ENCODE measurements around the gene UBAP1L. TPM values are rescaled to one million over a fixed set of nuclear protein-coding genes. Genes with fewer than 3 reads are reported as not detected.
A peak's percentile ranks its signal among the peaks of the same experiment; 100 is the strongest.

UBAP1L gene
- total RNA-seq, 1 donor from 2014 or later: 2.1 TPM

DNA sequence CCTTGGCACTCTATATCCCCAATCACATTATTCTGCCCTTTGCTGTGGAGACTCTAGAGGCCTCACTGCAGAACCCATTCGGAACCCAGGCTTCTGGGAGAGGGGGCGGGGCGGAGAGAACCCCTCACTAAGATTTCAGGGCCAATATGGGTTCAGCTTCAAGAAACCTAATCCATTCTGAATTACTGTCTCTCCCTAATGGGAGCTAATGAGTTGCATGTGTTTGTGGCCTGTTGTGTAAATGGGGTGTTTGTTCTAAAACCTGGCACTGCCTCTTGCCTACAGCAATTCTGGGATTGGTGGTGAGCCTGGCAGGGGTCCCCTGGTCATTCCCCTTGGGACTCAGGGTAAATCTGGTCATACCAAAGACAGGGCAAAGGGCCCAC, 46.6 kb downstream of the UBAP1L start:
- peak overlapping the region; percentile 82 for H3K27ac ChIP-seq (ENCODE audit: low read depth, low read length)
- no peaks in the 10 kb centered on the region for H3K36me3 ChIP-seq (ENCODE audit: control insufficient read depth in 3 of 3, insufficient read depth in 3 of 3, low read length in 3 of 3)
- H3K9me3 ChIP-seq (ENCODE audit: control insufficient read depth in 3 of 3, low read length in 3 of 3): no peaks in the 10 kb centered on the region
- H3K4me3 ChIP-seq (ENCODE audit: low read length in 3 of 3): peak overlapping the region in 1 of 3 donors; percentile 36
- no peak overlapping the region for H3K9ac ChIP-seq (ENCODE audit: low read depth in 1 of 3, low read length in 3 of 3)
- H3K4me1 ChIP-seq (ENCODE audit: control insufficient read depth in 3 of 3, insufficient read depth in 3 of 3, low read length in 3 of 3): peaks cover 43 to 48% (median 46%) of the 10 kb centered on the region in 3 donors
- H3K27me3 ChIP-seq (ENCODE audit: control insufficient read depth in 3 of 3, insufficient read depth in 3 of 3, low read length in 3 of 3): peaks cover 3 to 16% (median 13%) of the 10 kb centered on the region in 3 donors

DNA sequence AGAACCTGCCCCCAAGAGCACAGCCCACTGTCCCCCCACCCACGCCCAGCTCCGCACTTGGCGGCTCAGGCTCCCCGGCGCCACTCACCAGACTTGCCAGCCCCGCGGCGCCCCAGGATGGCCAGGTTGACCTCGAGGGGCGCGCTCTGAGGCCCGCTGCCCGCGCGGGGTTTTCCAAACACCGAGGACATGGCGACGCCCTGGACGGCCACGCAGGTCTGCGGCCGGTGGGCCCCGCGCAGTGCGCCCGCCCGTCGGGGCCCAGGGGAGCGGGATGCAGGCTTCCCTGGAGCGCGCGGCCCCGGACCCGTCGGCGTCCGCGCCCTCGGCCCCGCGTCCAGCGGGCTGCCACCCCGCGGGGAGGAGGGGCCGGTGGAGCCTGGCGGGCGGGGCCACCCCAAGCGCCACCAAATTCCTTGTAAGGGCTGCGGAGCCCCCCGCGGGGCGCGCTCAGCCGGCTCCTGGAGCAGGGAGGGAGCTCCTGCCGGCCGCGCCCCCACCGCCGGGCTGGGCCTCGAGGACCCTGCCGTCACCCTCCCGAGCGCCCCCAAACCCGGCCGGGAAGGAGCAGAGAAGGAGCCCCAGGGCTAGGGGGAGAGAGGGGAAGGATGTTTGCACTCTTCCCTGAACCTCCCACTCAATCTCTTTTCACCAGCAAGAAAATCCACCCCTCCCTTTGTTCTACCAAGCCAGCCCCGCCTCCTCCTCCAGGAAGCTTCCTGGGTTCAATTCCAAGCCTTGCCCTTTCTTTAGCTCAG, 47.2 kb downstream of the UBAP1L start, which contains the start of gene RASL12:
Gene RASL12 (minus strand): TSS at position 347 of the 758 bp plus-strand sequence. CDS start 156 bp downstream, at position 191.
- H3K4me1 ChIP-seq (ENCODE audit: control insufficient read depth in 3 of 3, insufficient read depth in 3 of 3, low read length in 3 of 3): peaks cover 43 to 47% (median 47%) of the 10 kb centered on the region in 3 donors
- H3K27me3 ChIP-seq (ENCODE audit: control insufficient read depth in 3 of 3, insufficient read depth in 3 of 3, low read length in 3 of 3): peaks cover 3 to 16% (median 13%) of the 10 kb centered on the region in 3 donors
- H3K36me3 ChIP-seq (ENCODE audit: control insufficient read depth in 3 of 3, insufficient read depth in 3 of 3, low read length in 3 of 3): no peaks in the 10 kb centered on the region
- peak within 1 kb of the TSS in 2 of 3 donors; percentile 58 to 77 for H3K9ac ChIP-seq (ENCODE audit: low read depth in 1 of 3, low read length in 3 of 3)
- no peaks in the 10 kb centered on the region for H3K9me3 ChIP-seq (ENCODE audit: control insufficient read depth in 3 of 3, low read length in 3 of 3)
- peak within 1 kb of the TSS; percentile 40 to 57 (median 46) for H3K4me3 ChIP-seq (ENCODE audit: low read length in 3 of 3)
- peak within 1 kb of the TSS; percentile 82 for H3K27ac ChIP-seq (ENCODE audit: low read depth, low read length)

DNA sequence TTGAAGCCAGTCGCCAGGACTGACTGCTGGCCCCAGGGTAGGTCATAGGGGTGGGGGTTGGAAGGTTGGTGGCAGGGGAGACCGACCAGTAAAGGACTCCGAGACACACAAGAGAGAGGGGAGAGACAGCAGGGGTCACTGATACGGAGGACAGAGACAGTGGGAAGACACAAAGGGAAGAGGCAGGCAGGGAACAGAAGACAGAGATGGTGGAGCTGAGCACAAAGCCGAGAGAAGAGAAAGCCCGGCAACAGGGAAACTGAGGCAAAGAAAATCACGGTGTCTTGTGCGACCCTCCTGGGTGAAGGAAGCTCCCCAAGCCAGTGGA, 47.7 kb downstream of the UBAP1L start:
- peak overlapping the region; percentile 82 for H3K27ac ChIP-seq (ENCODE audit: low read depth, low read length)
- H3K9me3 ChIP-seq (ENCODE audit: control insufficient read depth in 3 of 3, low read length in 3 of 3): no peaks in the 10 kb centered on the region
- H3K36me3 ChIP-seq (ENCODE audit: control insufficient read depth in 3 of 3, insufficient read depth in 3 of 3, low read length in 3 of 3): no peaks in the 10 kb centered on the region
- H3K27me3 ChIP-seq (ENCODE audit: control insufficient read depth in 3 of 3, insufficient read depth in 3 of 3, low read length in 3 of 3): peaks cover 3 to 16% (median 13%) of the 10 kb centered on the region in 3 donors
- H3K9ac ChIP-seq (ENCODE audit: low read depth in 1 of 3, low read length in 3 of 3): peak overlapping the region in 2 of 3 donors; percentile 58 to 77
- H3K4me3 ChIP-seq (ENCODE audit: low read length in 3 of 3): peak overlapping the region; percentile 38 to 57 (median 40)
- peaks cover 38 to 46% (median 42%) of the 10 kb centered on the region in 3 donors for H3K4me1 ChIP-seq (ENCODE audit: control insufficient read depth in 3 of 3, insufficient read depth in 3 of 3, low read length in 3 of 3)

DNA sequence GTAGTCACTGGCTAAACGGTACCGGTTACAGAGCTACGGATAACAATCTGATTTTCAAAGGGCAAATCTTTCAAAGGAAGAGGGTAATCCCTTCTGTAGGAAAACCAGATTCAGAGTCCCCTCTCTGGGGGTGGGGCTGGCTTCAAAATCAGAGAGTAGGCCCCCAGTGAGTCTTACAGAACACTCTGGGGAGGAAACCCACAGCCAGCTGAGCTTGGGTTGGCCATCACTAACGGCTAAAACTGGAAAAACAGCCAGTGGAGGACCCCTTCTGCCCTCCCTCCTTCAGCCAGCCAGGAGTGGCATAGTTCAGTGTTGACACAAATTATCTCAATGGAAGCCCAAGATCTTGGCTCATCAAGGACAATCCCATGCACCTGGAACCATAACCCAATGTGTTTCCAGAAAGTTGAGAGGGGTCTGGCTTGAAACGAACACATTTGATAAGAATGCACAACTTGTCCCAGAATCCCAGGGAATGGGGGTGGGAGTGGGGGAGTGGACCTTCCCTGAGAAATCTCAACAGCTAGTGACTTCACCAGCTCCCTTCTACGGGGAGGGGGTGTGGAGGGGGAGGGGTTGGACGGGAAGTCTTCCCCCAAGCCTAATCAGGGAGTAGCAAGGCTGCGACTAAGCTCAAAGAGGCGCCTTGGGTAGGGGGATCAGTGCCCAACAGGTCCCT, 48.2 kb downstream of the UBAP1L start:
- Histone ChIP-seq H3K4me1 (ENCODE audit: control insufficient read depth in 3 of 3, insufficient read depth in 3 of 3, low read length in 3 of 3) (peaks cover 33 to 43% (median 37%) of the 10 kb centered on the region in 3 donors), H3K27ac (ENCODE audit: low read depth, low read length) (peak overlapping the region; percentile 82), H3K9ac (ENCODE audit: low read depth in 1 of 3, low read length in 3 of 3) (peak overlapping the region in 2 of 3 donors; percentile 58 to 77), H3K4me3 (ENCODE audit: low read length in 3 of 3) (peak overlapping the region; percentile 40 to 57 (median 46)), H3K27me3 (ENCODE audit: control insufficient read depth in 3 of 3, insufficient read depth in 3 of 3, low read length in 3 of 3) (peaks cover 3 to 16% (median 13%) of the 10 kb centered on the region in 3 donors), H3K9me3 (ENCODE audit: control insufficient read depth in 3 of 3, low read length in 3 of 3) (no peaks in the 10 kb centered on the region), H3K36me3 (ENCODE audit: control insufficient read depth in 3 of 3, insufficient read depth in 3 of 3, low read length in 3 of 3) (no peaks in the 10 kb centered on the region)

DNA sequence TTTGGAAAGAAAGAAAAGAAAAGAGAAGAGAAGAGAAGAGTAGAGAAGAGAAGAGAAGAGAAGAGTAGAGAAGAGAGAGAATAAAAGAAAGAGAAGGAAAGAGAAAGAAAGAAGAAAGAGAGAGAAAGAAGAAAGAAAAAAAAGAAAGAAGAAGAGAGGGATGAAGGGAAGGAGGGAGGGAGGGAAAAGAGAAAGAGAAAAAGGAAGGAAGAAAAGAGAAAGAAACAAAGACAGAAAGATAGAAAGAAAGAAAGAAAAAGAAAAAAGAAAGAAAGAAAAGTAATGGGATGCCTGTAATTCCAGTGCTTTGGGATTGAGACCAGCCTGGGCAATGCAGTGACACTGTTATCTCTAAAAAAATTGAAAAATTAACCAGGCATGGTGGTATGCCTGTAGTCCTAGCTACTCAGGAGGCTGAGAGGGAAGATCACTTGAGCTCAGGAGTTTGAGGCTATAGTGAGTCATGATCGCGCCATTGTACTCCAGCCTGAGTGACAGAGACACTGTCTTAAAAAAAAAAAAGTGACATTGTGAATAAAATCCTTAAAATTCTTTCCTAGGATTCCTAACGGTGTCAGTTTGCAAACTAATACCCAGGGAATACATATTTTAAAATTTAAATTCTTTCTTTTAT, 48.9 kb downstream of the UBAP1L start:
- peak overlapping the region; percentile 82 for H3K27ac ChIP-seq (ENCODE audit: low read depth, low read length)
- peaks cover 28 to 39% (median 30%) of the 10 kb centered on the region in 3 donors for H3K4me1 ChIP-seq (ENCODE audit: control insufficient read depth in 3 of 3, insufficient read depth in 3 of 3, low read length in 3 of 3)
- H3K36me3 ChIP-seq (ENCODE audit: control insufficient read depth in 3 of 3, insufficient read depth in 3 of 3, low read length in 3 of 3): no peaks in the 10 kb centered on the region
- peak overlapping the region in 2 of 3 donors; percentile 13 to 54 for H3K4me3 ChIP-seq (ENCODE audit: low read length in 3 of 3)
- H3K9me3 ChIP-seq (ENCODE audit: control insufficient read depth in 3 of 3, low read length in 3 of 3): no peaks in the 10 kb centered on the region
- H3K27me3 ChIP-seq (ENCODE audit: control insufficient read depth in 3 of 3, insufficient read depth in 3 of 3, low read length in 3 of 3): peaks cover 3 to 16% (median 13%) of the 10 kb centered on the region in 3 donors
- peak overlapping the region in 2 of 3 donors; percentile 4 to 50 for H3K9ac ChIP-seq (ENCODE audit: low read depth in 1 of 3, low read length in 3 of 3)

DNA sequence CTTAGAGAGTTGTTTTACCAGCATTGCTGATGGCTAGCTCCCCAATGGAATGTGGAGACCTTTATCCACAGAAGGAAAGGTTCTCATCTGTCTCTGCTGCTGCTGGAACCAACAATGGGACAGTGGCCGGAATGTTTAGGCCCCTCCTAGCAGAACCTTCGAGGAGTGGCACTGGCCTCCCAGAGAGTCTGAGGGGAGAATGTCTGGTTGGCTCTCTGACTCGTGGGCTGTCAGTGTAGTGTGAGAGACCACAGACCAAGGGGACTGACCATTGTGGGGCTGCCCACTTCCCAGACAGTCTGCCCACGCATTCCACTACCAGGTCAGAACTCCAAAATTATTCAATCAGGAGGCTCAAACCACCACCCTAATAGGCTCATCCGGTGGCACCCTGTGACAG, 52.3 kb downstream of the UBAP1L start:
- Histone ChIP-seq H3K36me3 (ENCODE audit: control insufficient read depth in 3 of 3, insufficient read depth in 3 of 3, low read length in 3 of 3) (peaks cover 5 to 14% (median 9%) of the 10 kb centered on the region in 3 donors), H3K27ac (ENCODE audit: low read depth, low read length) (no peak overlapping the region), H3K9me3 (ENCODE audit: control insufficient read depth in 3 of 3, low read length in 3 of 3) (no peaks in the 10 kb centered on the region), H3K4me1 (ENCODE audit: control insufficient read depth in 3 of 3, insufficient read depth in 3 of 3, low read length in 3 of 3) (peaks cover 4 to 17% (median 4%) of the 10 kb centered on the region in 3 donors), H3K27me3 (ENCODE audit: control insufficient read depth in 3 of 3, insufficient read depth in 3 of 3, low read length in 3 of 3) (peaks cover 3 to 9% (median 6%) of the 10 kb centered on the region in 3 donors), H3K4me3 (ENCODE audit: low read length in 3 of 3) (no peak overlapping the region), H3K9ac (ENCODE audit: low read depth in 1 of 3, low read length in 3 of 3) (no peak overlapping the region)

DNA sequence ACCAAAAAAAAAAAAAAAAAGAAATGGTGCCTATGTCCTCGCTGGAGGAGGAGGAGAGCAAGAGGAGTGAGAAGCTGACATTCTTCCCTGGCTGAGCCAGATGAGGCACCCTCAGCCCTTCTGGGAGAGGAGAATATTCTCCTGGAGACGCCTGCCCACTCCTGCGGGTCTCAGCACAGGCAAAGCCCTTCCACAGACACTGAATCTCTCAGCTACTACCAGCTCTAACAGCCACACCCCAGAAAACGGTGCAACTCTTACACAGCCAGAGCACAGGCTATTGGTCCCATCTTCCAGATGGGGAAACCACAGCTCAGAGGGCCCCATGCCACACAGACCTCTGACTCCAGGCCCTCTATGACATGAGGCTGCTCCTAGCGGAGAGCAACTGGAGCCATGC, 52.9 kb downstream of the UBAP1L start:
- Histone ChIP-seq H3K9me3 (ENCODE audit: control insufficient read depth in 3 of 3, low read length in 3 of 3) (no peaks in the 10 kb centered on the region), H3K4me3 (ENCODE audit: low read length in 3 of 3) (no peak overlapping the region), H3K4me1 (ENCODE audit: control insufficient read depth in 3 of 3, insufficient read depth in 3 of 3, low read length in 3 of 3) (peaks cover 4 to 18% (median 6%) of the 10 kb centered on the region in 3 donors), H3K36me3 (ENCODE audit: control insufficient read depth in 3 of 3, insufficient read depth in 3 of 3, low read length in 3 of 3) (peaks cover 5 to 19% (median 9%) of the 10 kb centered on the region in 3 donors), H3K27me3 (ENCODE audit: control insufficient read depth in 3 of 3, insufficient read depth in 3 of 3, low read length in 3 of 3) (peaks cover 0 to 3% (median 0%) of the 10 kb centered on the region in 3 donors), H3K27ac (ENCODE audit: low read depth, low read length) (no peak overlapping the region), H3K9ac (ENCODE audit: low read depth in 1 of 3, low read length in 3 of 3) (no peak overlapping the region)

DNA sequence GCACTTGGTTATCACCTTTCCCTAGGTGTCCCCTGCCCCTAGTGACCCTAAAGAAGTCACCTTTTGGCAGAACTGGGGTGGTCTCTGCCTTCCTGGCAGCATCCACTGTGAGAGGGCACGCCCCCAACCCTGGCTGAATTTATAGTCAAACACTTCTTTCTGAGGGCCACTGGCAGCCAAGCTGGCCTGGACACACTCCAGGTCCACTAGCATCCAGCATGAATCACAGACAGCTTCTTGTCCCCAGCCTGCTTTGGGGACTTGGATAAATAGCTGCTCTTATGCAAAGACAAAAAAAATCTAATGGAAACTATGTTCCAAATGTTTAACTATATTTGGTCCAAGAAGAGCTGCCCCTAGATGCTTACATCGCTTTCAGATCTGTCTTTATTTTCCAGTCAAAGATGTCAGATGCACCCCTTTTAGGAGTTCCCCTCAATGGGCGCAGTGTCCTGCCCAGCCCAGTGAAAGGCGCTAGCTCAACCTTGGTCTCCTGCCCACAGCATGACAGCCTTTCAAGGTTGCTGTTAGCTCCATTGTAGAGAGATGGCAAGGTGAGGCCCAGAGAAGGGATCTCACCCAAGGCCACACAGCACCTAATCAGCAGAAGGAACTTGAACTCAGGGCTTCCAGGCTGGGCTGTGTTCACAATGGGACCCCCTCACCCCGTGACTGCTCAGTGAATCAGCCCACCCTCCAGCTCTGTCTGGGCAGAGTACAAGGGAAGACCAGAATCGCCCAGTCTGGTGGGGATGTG, 54.2 kb downstream of the UBAP1L start:
- peaks cover 5 to 26% (median 10%) of the 10 kb centered on the region in 3 donors for H3K36me3 ChIP-seq (ENCODE audit: control insufficient read depth in 3 of 3, insufficient read depth in 3 of 3, low read length in 3 of 3)
- H3K27me3 ChIP-seq (ENCODE audit: control insufficient read depth in 3 of 3, insufficient read depth in 3 of 3, low read length in 3 of 3): no peaks in the 10 kb centered on the region
- H3K9ac ChIP-seq (ENCODE audit: low read depth in 1 of 3, low read length in 3 of 3): peak overlapping the region in 1 of 3 donors; percentile 14
- H3K27ac ChIP-seq (ENCODE audit: low read depth, low read length): peak overlapping the region; percentile 47
- peaks cover 4 to 19% (median 10%) of the 10 kb centered on the region in 3 donors for H3K4me1 ChIP-seq (ENCODE audit: control insufficient read depth in 3 of 3, insufficient read depth in 3 of 3, low read length in 3 of 3)
- no peak overlapping the region for H3K4me3 ChIP-seq (ENCODE audit: low read length in 3 of 3)
- H3K9me3 ChIP-seq (ENCODE audit: control insufficient read depth in 3 of 3, low read length in 3 of 3): no peaks in the 10 kb centered on the region

DNA sequence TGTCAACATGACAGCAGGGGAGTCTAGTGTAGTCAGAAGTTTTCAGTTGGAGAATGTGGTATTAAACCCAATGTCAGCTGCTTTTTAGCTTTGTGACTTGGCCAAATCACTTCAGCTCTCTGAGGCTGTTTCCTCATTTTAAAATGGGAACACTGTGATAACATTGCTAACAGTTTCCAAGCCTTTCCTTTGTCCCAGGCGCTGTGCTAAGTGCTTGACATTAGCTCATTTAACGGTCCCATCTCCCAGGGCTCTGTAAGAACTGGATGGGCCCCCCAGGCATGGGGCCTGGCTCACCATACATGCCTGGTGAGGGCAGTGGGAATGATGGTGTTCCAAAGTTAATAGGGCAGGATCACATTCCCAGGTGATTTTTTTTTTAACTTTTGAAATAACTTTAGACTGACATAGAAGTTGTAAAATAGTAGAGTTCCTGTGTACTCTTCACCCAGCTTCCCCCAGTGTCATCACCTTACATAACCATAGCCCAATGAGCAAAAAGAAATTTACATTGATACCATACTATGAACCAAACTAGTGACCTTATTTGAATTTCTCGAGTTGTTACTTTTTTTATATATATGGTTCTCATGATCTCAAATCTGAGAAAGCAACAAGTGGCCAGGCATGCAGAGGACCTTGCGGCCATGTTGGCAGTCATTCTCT, 54.9 kb downstream of the UBAP1L start:
- H3K27me3 ChIP-seq (ENCODE audit: control insufficient read depth in 3 of 3, insufficient read depth in 3 of 3, low read length in 3 of 3): no peaks in the 10 kb centered on the region
- no peak overlapping the region for H3K9ac ChIP-seq (ENCODE audit: low read depth in 1 of 3, low read length in 3 of 3)
- H3K36me3 ChIP-seq (ENCODE audit: control insufficient read depth in 3 of 3, insufficient read depth in 3 of 3, low read length in 3 of 3): peaks cover 5 to 28% (median 17%) of the 10 kb centered on the region in 3 donors

More for the DNA sequence above, 54.9 kb downstream of the UBAP1L start:
- Histone ChIP-seq H3K9me3 (ENCODE audit: control insufficient read depth in 3 of 3, low read length in 3 of 3) (no peaks in the 10 kb centered on the region), H3K27ac (ENCODE audit: low read depth, low read length) (peak overlapping the region; percentile 30), H3K4me1 (ENCODE audit: control insufficient read depth in 3 of 3, insufficient read depth in 3 of 3, low read length in 3 of 3) (peaks cover 8 to 21% (median 17%) of the 10 kb centered on the region in 3 donors), H3K4me3 (ENCODE audit: low read length in 3 of 3) (no peak overlapping the region)
